Measurements from ENCODE around the gene SPOCK3.

The SPOCK3 gene

DNA sequence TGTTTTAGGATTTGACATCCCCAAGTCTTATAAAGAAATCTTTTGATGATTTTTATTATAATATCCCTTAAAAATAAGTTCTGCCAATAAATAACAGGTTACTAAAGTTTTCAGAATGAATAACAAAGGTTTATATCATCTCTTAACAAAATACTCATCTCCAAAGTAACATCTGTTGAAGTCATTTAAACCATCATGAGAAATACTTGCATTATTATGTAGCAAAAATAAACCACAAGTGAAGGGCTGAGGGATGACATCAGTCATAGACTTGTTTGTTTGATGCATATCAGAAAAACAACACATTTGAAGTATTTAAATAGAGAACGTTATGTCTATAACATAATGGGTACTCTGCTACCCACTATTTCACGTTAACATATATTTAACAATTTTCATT is 114.9 kb downstream of the SPOCK3 start:
- H3K4me3 Mint-ChIP-seq, result no peak overlapping the region
- H3K27me3 Mint-ChIP-seq, result no peaks in the 10 kb centered on the region
- ATAC-seq (ENCODE audit: low read depth) (no peak), DNase-seq (ENCODE audit: low spot score in 2 of 2) (no peak)
- H3K36me3 Mint-ChIP-seq, result no peaks in the 10 kb centered on the region
- no peak overlapping the region for H3K27ac Mint-ChIP-seq
- no peaks in the 10 kb centered on the region for H3K4me1 Mint-ChIP-seq
- H3K9me3 Mint-ChIP-seq, result peaks cover 1% of the 10 kb centered on the region

DNA sequence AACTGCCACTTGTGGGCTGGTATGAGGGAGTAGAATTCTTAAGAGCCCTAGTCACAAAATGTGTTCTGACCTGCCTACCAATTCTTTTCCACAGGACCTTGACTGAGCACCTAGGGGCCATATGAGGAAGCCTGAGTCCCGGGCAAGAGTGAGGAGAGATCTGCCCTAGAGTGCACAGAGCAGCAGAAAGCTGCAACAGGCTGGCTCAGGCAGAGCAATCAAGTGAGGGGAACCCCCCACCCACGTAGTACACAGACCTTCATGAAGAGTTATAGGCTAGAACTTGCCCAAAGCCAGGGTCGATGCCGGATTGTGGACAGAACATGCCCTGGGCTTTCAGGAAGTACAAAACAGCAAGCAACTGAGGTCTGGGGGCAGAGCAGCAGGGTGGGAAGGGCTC is 117.0 kb downstream of the SPOCK3 start:
- Mint-ChIP-seq H3K27ac (no peak overlapping the region), H3K27me3 (no peaks in the 10 kb centered on the region), H3K4me3 (no peak overlapping the region), H3K4me1 (no peaks in the 10 kb centered on the region), H3K9me3 (peaks cover 1% of the 10 kb centered on the region), H3K36me3 (no peaks in the 10 kb centered on the region)
- DNase-seq (ENCODE audit: low spot score in 2 of 2) (no peak), ATAC-seq (ENCODE audit: low read depth) (no peak)

DNA sequence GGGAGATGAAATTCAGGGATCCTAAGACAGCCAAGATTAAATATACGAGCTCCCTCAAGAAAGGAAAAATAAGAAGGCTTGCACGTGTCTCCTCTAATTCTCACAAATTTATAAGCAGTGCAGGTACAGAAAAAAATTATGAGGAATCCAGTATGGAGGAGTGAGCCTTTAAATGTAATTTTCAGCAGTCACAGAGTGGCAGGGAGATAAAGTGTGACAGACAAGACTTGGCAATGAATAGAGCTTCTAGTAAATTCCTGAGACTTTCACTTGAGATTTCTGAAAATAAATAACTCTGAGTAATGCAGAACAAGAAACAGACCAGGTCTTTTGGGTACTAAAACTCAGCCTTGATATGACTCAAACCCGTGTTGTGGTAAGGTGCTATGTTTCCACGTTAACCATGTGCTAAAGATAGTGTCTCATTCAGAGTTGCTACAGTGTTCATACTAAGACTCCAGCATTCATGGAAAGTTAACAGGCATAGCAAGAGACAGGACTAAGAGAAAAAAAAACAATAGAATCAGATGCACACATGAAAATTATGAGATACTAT is 119.8 kb downstream of the SPOCK3 start:
- H3K27me3 Mint-ChIP-seq, result no peaks in the 10 kb centered on the region
- peaks cover 1% of the 10 kb centered on the region for H3K9me3 Mint-ChIP-seq
- H3K4me1 Mint-ChIP-seq, result no peaks in the 10 kb centered on the region
- no peak overlapping the region for H3K27ac Mint-ChIP-seq
- no peak overlapping the region for H3K4me3 Mint-ChIP-seq
- no peaks in the 10 kb centered on the region for H3K36me3 Mint-ChIP-seq
- ATAC-seq (ENCODE audit: low read depth) (no peak), DNase-seq (ENCODE audit: low spot score in 2 of 2) (no peak)

DNA sequence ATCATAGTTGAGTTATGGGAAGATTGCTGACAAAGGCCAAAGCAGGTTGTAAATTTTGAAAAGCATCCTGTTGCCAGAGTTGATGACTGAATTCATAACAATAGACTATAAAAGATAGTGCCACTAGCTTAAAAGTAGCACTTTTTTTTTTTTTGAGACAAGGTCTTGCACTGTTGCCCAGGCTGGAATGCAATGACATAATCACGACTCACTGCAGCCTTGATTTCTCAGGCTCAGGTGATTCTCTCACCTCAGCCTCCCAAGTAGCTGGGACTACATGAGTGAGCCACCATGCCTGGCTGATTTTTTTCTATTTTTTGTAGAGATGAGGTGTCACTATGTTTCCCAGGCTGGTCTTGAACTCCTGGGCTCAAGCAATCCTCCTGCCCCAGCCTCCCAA is 122.7 kb downstream of the SPOCK3 start:
- no peak overlapping the region for H3K27ac Mint-ChIP-seq
- H3K9me3 Mint-ChIP-seq, result peaks cover 3% of the 10 kb centered on the region
- no peak for ATAC-seq (ENCODE audit: low read depth)
- no peak for DNase-seq (ENCODE audit: low spot score in 2 of 2)
- no peaks in the 10 kb centered on the region for H3K27me3 Mint-ChIP-seq
- no peaks in the 10 kb centered on the region for H3K36me3 Mint-ChIP-seq
- no peaks in the 10 kb centered on the region for H3K4me1 Mint-ChIP-seq
- H3K4me3 Mint-ChIP-seq, result no peak overlapping the region

DNA sequence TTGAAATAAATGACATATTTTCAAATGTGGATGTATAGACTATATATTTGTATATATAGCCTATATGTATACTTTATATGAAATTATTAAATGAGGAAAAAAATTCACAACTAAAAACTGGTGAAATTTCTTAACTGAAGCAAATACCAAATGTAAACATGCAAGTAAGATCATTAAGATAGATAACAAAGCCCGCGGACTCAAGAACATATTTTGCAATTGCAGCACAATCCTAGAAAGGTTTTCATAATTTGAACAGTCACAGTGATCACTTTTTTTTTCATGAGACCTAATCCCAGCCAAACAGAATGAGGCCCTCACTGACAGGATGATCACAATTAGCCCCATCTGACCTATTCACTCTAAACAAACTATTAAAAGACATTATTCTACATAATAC is 123.2 kb downstream of the SPOCK3 start:
- no peaks in the 10 kb centered on the region for H3K4me1 Mint-ChIP-seq
- H3K27me3 Mint-ChIP-seq, result no peaks in the 10 kb centered on the region
- no peak for ATAC-seq (ENCODE audit: low read depth)
- no peaks in the 10 kb centered on the region for H3K36me3 Mint-ChIP-seq
- no peak overlapping the region for H3K4me3 Mint-ChIP-seq
- DNase-seq (ENCODE audit: low spot score in 2 of 2), result no peak
- H3K27ac Mint-ChIP-seq, result no peak overlapping the region
- peaks cover 3% of the 10 kb centered on the region for H3K9me3 Mint-ChIP-seq

DNA sequence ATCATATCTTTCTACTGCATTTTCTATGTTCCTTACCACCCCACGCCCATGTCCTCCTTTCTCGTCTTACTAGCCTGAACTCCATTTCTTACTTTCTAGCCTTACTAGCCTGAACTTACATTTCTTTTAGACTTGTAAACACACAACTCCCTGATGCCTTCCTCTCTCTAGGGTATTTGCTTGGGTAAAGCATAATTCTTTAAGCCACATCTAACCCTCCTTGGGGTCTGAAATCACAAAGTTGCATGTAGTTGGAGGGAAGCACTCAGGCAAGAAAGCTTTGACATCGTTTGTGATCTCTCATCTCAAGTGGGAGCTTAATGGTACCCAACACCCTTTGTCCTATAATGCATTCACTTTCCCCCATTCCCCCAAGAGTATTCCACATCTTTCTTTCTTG is 124.4 kb downstream of the SPOCK3 start:
- Mint-ChIP-seq H3K27me3 (no peaks in the 10 kb centered on the region), H3K36me3 (no peaks in the 10 kb centered on the region), H3K4me1 (no peaks in the 10 kb centered on the region), H3K9me3 (peaks cover 3% of the 10 kb centered on the region), H3K4me3 (no peak overlapping the region), H3K27ac (no peak overlapping the region)
- DNase-seq (ENCODE audit: low spot score in 2 of 2), result no peak
- no peak for ATAC-seq (ENCODE audit: low read depth)

DNA sequence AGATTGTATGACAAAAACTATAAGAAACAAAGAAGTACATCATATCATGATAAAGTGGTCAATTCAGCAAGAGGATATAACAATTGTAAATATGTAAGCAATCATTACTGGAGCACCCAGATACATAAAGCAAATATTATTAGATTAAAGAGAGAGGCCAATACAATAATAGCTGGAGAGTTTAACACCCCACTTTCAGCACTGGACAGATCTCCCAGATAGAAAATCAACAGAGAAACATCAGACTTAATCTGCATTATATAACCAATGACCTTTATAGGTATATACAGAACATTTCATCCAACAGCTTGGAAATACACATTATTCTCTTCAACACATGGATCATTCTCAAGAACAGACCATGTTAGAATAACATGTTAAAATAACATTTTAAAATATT is 128.4 kb downstream of the SPOCK3 start:
- Mint-ChIP-seq H3K4me3 (no peak overlapping the region), H3K4me1 (no peaks in the 10 kb centered on the region), H3K27ac (no peak overlapping the region), H3K9me3 (peaks cover 9% of the 10 kb centered on the region), H3K27me3 (no peaks in the 10 kb centered on the region), H3K36me3 (no peaks in the 10 kb centered on the region)
- ATAC-seq (ENCODE audit: low read depth) (no peak), DNase-seq (ENCODE audit: low spot score in 2 of 2) (no peak)

DNA sequence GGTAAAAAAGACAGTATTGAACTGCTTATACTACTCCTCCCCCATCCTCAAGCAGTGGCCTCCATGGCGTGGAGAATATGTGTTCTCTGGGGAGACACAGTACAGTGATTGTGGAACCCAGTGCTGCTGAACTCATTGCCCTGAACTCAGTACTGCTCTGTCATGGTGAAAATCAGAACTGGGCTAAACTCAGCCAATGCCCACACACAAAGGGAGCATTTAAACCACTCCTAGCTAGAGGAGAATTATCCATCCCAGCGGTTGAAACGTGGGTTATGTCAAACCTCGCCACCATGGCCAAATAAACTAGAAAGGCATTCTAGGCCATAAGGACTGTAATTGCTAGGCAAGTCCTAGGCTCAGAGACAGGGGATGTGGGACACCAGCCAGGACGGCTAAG is 131.8 kb downstream of the SPOCK3 start:
- H3K9me3 Mint-ChIP-seq, result peaks cover 9% of the 10 kb centered on the region
- no peaks in the 10 kb centered on the region for H3K4me1 Mint-ChIP-seq
- no peak overlapping the region for H3K27ac Mint-ChIP-seq

DNA sequence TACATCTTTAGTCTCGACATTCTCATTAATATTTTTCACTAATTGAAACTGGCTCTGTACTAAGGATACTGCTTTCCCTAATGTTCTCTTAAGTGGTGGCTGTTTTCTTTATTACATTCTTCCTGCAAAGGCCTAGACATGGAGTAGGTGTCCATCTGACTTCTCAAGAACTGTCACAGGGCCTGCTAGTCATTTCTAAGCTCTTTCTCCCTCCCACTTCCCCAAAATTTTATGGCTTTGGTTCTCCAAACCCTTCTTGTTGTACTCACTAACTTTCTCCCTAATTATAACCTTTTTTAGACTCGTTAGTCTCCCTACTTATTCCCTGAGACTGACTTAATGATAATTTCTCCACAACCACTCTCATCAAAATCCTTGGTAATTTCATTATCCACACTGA is 133.3 kb downstream of the SPOCK3 start:
- peaks cover 6% of the 10 kb centered on the region for H3K9me3 Mint-ChIP-seq
- no peak overlapping the region for H3K4me3 Mint-ChIP-seq
- DNase-seq (ENCODE audit: low spot score in 2 of 2) (no peak), ATAC-seq (ENCODE audit: low read depth) (no peak)
- no peaks in the 10 kb centered on the region for H3K27me3 Mint-ChIP-seq
- H3K36me3 Mint-ChIP-seq, result no peaks in the 10 kb centered on the region
- H3K27ac Mint-ChIP-seq, result no peak overlapping the region
- no peaks in the 10 kb centered on the region for H3K4me1 Mint-ChIP-seq

More for the DNA sequence above, 131.8 kb downstream of the SPOCK3 start:
- Mint-ChIP-seq H3K4me3 (no peak overlapping the region), H3K27me3 (no peaks in the 10 kb centered on the region), H3K36me3 (no peaks in the 10 kb centered on the region)
- DNase-seq (ENCODE audit: low spot score in 2 of 2), result no peak
- ATAC-seq (ENCODE audit: low read depth), result no peak

DNA sequence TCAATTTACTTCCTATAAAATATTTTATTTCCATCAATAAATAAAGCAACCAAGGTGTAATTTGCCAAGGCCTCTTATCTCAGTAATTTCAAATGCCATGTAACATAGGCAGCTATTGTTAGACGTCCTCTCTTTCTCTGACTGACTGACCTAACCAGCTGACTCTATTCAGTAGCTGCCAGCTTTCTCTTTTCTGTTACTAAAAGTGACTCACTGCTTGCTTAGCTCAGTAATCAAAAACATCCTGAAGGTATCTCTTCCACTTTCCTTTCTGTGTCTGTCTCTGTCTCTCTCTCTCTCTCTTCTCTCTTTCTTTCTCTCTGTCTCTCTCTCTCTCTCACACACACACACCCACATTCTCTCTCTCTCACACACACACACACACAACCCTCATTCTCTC is 134.2 kb downstream of the SPOCK3 start:
- no peaks in the 10 kb centered on the region for H3K36me3 Mint-ChIP-seq
- H3K9me3 Mint-ChIP-seq, result peaks cover 6% of the 10 kb centered on the region
- no peak overlapping the region for H3K27ac Mint-ChIP-seq
- no peaks in the 10 kb centered on the region for H3K4me1 Mint-ChIP-seq
- H3K27me3 Mint-ChIP-seq, result no peaks in the 10 kb centered on the region
- DNase-seq (ENCODE audit: low spot score in 2 of 2) (no peak), ATAC-seq (ENCODE audit: low read depth) (no peak)
- no peak overlapping the region for H3K4me3 Mint-ChIP-seq

DNA sequence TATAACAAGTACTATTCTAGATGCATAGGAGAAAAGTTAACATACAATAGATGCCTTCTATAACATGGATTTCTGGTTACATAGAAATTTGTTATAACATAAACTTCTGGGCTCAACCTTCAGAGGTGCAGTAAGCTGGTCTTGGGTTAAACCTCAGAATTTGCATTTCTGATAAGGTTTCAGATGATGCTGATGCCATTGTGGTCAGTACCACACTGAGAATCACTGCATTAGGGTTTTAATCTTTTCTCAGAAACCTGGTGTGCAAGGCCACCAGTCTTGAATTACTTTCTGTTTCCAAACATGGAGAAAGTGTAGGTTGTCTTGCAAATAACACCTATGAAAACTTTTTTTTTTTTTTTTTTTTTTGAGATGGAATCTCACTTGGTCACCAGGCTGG is 146.2 kb downstream of the SPOCK3 start:
- Mint-ChIP-seq H3K9me3 (no peaks in the 10 kb centered on the region), H3K4me1 (no peaks in the 10 kb centered on the region), H3K27me3 (no peaks in the 10 kb centered on the region), H3K27ac (no peak overlapping the region), H3K4me3 (no peak overlapping the region), H3K36me3 (no peaks in the 10 kb centered on the region)
- DNase-seq (ENCODE audit: low spot score in 2 of 2) (no peak), ATAC-seq (ENCODE audit: low read depth) (no peak)

DNA sequence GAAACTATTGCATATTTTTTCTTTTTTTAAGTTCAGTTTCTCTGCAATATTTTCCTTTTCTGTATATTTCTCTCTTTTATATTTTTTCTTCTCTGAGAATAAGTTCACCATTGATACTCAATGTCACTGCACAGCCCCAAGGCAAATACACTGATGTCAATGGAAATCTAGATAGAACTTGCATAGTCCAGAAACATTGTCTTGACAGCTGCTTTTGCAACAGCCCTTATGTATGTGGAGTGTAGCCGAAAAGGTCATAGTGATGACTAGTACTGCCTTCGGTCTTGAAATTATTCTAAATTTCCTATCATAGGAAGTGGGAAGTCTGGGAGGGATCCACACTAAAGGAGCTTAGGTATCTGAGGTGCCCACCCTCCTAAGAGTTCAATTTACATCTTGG is 150.0 kb downstream of the SPOCK3 start:
- no peaks in the 10 kb centered on the region for H3K27me3 Mint-ChIP-seq
- ATAC-seq (ENCODE audit: low read depth) (no peak), DNase-seq (ENCODE audit: low spot score in 2 of 2) (no peak)
- H3K36me3 Mint-ChIP-seq, result no peaks in the 10 kb centered on the region
- H3K4me3 Mint-ChIP-seq, result no peak overlapping the region
- H3K9me3 Mint-ChIP-seq, result no peaks in the 10 kb centered on the region
- H3K4me1 Mint-ChIP-seq, result no peaks in the 10 kb centered on the region
- H3K27ac Mint-ChIP-seq, result no peak overlapping the region

DNA sequence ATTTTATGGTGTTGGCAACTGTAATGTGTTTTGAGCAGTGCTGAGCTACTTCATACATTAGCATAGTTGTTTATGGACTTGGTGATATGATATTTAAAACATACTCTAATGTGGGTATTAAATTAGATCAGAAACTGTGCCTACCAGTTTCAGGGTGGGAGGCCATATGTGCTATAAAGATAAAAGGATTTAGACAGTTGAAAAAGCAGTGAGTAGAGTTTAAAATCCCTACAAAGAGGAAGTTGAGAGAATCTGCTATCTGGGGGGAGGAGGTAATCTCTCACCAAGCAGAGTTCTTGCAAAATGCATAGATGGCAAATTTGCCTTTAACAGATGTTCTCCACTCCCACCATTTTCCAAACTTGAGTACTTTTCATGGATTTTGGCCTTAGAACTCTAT is 154.5 kb downstream of the SPOCK3 start:
- no peaks in the 10 kb centered on the region for H3K4me1 Mint-ChIP-seq
- H3K9me3 Mint-ChIP-seq, result peaks cover 3% of the 10 kb centered on the region
- no peak for ATAC-seq (ENCODE audit: low read depth)

DNA sequence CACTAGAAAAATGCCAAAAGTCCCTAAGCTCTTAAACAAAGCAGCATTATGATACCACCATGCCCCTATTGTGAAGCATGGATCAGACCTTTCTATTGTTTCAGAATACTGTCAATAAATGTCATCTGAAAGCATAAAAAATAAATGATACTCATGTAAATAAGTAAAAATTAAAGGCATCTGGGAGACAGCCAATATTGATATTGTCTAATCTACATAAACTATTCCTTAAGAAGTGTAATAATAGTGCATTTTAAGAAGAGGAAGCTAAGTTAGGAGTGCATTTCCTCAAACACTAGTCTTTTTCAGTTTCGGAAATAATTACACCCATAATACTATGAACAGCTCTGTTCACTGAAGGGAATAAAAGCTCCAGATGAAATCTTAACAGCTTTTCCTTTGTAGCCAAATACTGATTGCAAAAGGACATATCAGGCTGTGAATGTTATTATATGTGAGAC is 181.6 kb downstream of the SPOCK3 start:
- Mint-ChIP-seq H3K27me3 (no peaks in the 10 kb centered on the region), H3K36me3 (no peaks in the 10 kb centered on the region), H3K27ac (no peak overlapping the region), H3K9me3 (no peaks in the 10 kb centered on the region), H3K4me3 (no peak overlapping the region), H3K4me1 (no peaks in the 10 kb centered on the region)
- no peak for ATAC-seq (ENCODE audit: low read depth)
- no peak for DNase-seq (ENCODE audit: low spot score in 2 of 2)

More for the DNA sequence above, 154.5 kb downstream of the SPOCK3 start:
- Mint-ChIP-seq H3K27ac (no peak overlapping the region), H3K36me3 (no peaks in the 10 kb centered on the region), H3K27me3 (no peaks in the 10 kb centered on the region), H3K4me3 (no peak overlapping the region)
- DNase-seq (ENCODE audit: low spot score in 2 of 2), result no peak

DNA sequence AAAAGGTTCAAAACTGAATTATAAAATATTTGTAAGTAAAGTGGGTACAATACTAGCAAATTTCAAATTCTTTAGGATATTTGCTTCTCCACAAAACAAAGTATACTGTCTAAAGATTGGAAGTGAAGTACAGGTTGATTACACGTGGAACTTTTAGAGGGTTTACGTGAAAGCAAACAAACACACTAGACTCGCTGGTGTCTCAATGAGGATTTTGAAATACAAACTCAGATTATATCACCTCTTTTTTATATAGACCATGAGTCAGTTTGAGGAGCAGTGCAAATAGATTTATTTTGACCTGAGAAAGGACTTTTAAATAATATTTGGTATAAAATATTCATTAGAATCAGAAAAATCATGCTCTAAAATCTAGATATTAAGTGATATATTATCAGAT is 185.0 kb downstream of the SPOCK3 start:
- DNase-seq (ENCODE audit: low spot score in 2 of 2), result no peak
- H3K27ac Mint-ChIP-seq, result no peak overlapping the region
- H3K4me1 Mint-ChIP-seq, result no peaks in the 10 kb centered on the region
- no peak for ATAC-seq (ENCODE audit: low read depth)
- no peaks in the 10 kb centered on the region for H3K27me3 Mint-ChIP-seq
- no peaks in the 10 kb centered on the region for H3K9me3 Mint-ChIP-seq
- H3K4me3 Mint-ChIP-seq, result no peak overlapping the region
- H3K36me3 Mint-ChIP-seq, result no peaks in the 10 kb centered on the region

Measured in memory B cell (primary cell).